Bronchial epithelial cell (primary cell): ENCODE results near the gene DOCK1. TPM values are rescaled to one million over a fixed set of nuclear protein-coding genes. Genes with fewer than 3 reads are reported as not detected.

ENCODE experiments used
- DNase-seq: peaks from one replicate; pipeline ENCODE4 v3.0.0-alpha.2; 2010; ENCODE audit warnings: low read depth
- FAIRE-seq: peaks from 2 replicates; lab custom pipeline; 2011; peaks lifted over from hg19 to GRCh38; lab: Jason Lieb, UNC
- H3K27me3 ChIP-seq: 2 replicates; pipeline ENCODE4 v1.5.1; 2011; ENCODE audit warnings: low read length; ENCODE audit not compliant: control insufficient read depth, insufficient read depth
- H3K36me3 ChIP-seq: 2 replicates; pipeline ENCODE4 v1.5.1; 2011; ENCODE audit warnings: low read length; ENCODE audit not compliant: control insufficient read depth, insufficient read depth
- H3K4me3 ChIP-seq: 2 replicates; pipeline ENCODE4 v1.5.1; 2011; ENCODE audit warnings: mild to moderate bottlenecking, low read depth, low read length, control low read depth
- total RNA-seq: library from RNA; depleted of rRNA; stranded (reverse); fragments of >200 nt; gene quantifications from 2 replicates; pipeline ENCODE4 v1.2.1, GENCODE V29; 2014
- TF ChIP-seq, protein P1 (sequence below): IDR thresholded peaks from 2 replicates; pipeline ENCODE4 v1.5.1; 2011; ENCODE audit warnings: mild to moderate bottlenecking, moderate library complexity, low read length, control low read depth, inconsistent platforms; ENCODE audit not compliant: insufficient read depth, severe bottlenecking

The DOCK1 gene
- total RNA-seq, 1 donor from 2014 or later: 173 TPM

DNA sequence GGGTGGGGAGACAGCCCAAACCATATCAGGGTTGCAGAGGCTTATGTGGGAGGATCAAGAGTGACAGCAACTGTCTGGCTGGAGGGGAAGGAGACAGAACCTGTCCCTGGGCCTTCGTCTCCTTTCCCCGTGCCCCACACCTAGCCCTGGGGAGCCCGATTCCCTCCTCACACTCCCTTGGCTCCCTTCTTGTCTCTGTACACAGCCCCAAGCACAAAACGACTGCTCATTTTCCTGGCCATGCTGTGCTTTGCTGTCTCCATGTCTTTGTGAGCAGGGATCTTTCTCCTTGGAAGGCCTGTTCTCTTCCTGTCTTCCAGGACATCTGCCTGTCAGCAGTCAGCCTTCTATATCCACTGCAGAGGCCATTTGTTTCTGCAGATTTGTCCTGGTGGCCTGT is 177.4 kb downstream of the DOCK1 start:
- DNase-seq (no peak), FAIRE-seq (no peak)
- H3K27me3 ChIP-seq: no peaks in the 10 kb centered on the region
- H3K36me3 ChIP-seq: peaks cover 1% of the 10 kb centered on the region
- TF ChIP-seq, protein P1, sequence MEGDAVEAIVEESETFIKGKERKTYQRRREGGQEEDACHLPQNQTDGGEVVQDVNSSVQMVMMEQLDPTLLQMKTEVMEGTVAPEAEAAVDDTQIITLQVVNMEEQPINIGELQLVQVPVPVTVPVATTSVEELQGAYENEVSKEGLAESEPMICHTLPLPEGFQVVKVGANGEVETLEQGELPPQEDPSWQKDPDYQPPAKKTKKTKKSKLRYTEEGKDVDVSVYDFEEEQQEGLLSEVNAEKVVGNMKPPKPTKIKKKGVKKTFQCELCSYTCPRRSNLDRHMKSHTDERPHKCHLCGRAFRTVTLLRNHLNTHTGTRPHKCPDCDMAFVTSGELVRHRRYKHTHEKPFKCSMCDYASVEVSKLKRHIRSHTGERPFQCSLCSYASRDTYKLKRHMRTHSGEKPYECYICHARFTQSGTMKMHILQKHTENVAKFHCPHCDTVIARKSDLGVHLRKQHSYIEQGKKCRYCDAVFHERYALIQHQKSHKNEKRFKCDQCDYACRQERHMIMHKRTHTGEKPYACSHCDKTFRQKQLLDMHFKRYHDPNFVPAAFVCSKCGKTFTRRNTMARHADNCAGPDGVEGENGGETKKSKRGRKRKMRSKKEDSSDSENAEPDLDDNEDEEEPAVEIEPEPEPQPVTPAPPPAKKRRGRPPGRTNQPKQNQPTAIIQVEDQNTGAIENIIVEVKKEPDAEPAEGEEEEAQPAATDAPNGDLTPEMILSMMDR: no peak
- no peak overlapping the region for H3K4me3 ChIP-seq

- no peak overlapping the region for H3K4me3 ChIP-seq
- FAIRE-seq: no peak
- DNase-seq: no peak
- no peaks in the 10 kb centered on the region for H3K36me3 ChIP-seq
- no peaks in the 10 kb centered on the region for H3K27me3 ChIP-seq
- TF ChIP-seq, protein P1: no peak
Measured at GRCh38 chr10:127085957-127086356, 180.7 kb downstream of the DOCK1 start.

DNA sequence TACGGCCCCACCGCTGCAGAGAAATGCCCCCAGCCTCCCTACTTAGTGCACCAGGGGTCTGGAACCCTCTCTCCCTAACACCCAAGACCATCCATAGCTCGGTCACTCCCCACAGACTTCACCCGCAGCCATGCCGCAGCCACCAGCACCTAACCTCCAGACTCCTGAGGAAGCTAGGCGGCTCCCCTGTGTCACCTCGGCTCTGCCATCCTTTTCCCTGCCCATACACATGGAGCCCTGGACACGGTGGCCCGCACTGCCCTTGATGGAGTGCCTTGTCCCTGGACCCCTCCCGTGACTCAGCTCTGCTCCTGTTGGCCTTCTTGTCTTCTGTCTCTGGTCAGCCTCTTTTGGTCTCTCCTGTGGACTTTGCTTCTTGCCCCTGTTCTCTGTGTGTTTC is 183.7 kb downstream of the DOCK1 start:
- Histone ChIP-seq H3K27me3 (no peaks in the 10 kb centered on the region), H3K4me3 (no peak overlapping the region), H3K36me3 (no peaks in the 10 kb centered on the region)
- no peak for FAIRE-seq
- DNase-seq: no peak
- TF ChIP-seq, protein P1: no peak

DNA sequence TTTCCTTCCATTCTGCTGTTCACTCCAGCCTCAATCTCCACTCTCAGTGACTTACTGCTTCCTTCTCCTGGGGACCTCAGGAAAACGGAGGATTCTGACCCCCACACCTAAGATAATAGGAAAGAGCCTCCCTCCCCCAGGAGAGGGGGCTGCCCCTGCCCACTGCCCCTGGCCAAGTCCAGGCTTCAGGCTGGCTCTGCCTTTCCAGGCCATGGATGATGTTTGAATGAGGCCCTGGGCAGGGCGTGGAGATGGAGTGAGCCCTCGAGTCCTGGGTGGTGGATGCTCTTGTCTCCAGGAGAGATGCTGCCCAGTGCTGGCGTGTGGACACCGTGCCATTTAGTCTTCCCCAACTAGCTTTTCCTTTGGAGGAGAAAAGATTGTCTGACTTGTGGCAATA is 184.2 kb downstream of the DOCK1 start:
- DNase-seq (no peak), FAIRE-seq (no peak)
- Histone ChIP-seq H3K36me3 (no peaks in the 10 kb centered on the region), H3K27me3 (no peaks in the 10 kb centered on the region), H3K4me3 (no peak overlapping the region)
- TF ChIP-seq, protein P1: no peak

- DNase-seq (no peak), FAIRE-seq (no peak)
- no peaks in the 10 kb centered on the region for H3K27me3 ChIP-seq
- H3K4me3 ChIP-seq: no peak overlapping the region
- no peaks in the 10 kb centered on the region for H3K36me3 ChIP-seq
- TF ChIP-seq, protein P1: no peak
Measured at GRCh38 chr10:127090138-127090537, 184.9 kb downstream of the DOCK1 start.

DNA sequence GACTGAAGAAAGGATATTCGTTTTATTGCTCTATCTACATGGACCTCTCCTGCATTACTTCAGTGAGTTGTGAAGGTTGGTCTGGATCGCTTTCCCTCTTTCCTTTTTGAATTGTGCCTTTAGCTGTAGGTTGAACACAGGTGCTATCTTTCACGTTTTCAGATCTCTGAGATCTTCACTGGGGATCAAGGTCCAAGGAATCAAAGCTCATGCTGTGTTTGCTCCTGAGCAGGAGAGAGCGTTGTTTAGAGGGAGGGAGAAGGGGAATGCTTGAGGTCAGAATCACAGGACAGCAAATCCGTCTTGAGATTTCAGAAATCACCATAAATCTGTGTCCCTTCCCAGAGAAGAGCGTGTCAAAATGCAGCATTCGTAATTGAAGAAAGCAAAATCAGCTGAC is 186.1 kb downstream of the DOCK1 start:
- Histone ChIP-seq H3K4me3 (no peak overlapping the region), H3K36me3 (no peaks in the 10 kb centered on the region), H3K27me3 (no peaks in the 10 kb centered on the region)
- DNase-seq: no peak
- no peak for FAIRE-seq
- TF ChIP-seq, protein P1: no peak
